Skeletal muscle tissue (tissue), 4 donors: Measurements from ENCODE around the gene USP15. TPM values are rescaled to one million over a fixed set of nuclear protein-coding genes. Genes with fewer than 3 reads are reported as not detected.

Source experiments
- H3K27ac ChIP-seq: one replicate; pipeline ENCODE4 v1.7.0; 2013; ENCODE audit warnings: mild to moderate bottlenecking, low read depth, low read length, inconsistent platforms
- H3K27me3 ChIP-seq, 3 donors: one replicate each; pipeline ENCODE4 v1.7.0; 2013; ENCODE audit warnings: low read length in 3 of 3; ENCODE audit not compliant: control insufficient read depth in 3 of 3, insufficient read depth in 3 of 3
- H3K36me3 ChIP-seq, 3 donors: one replicate each; pipeline ENCODE4 v1.7.0; 2013; ENCODE audit warnings: low read length in 3 of 3; ENCODE audit not compliant: control insufficient read depth in 3 of 3, insufficient read depth in 3 of 3
- H3K4me1 ChIP-seq, 3 donors: one replicate each; pipeline ENCODE4 v1.7.0; 2013; ENCODE audit warnings: low read length in 3 of 3, mild to moderate bottlenecking in 3 of 3; ENCODE audit not compliant: control insufficient read depth in 3 of 3, insufficient read depth in 3 of 3
- H3K4me3 ChIP-seq, 3 donors: one replicate each; pipeline ENCODE4 v1.7.0; 2013; ENCODE audit warnings: low read length in 3 of 3
- H3K9ac ChIP-seq, 3 donors: one replicate each; pipeline ENCODE4 v1.7.0; 2013; ENCODE audit warnings: low read length in 3 of 3, mild to moderate bottlenecking in 3 of 3, moderate library complexity in 2 of 3, low read depth in 1 of 3
- H3K9me3 ChIP-seq, 3 donors: one replicate each; pipeline ENCODE4 v1.7.0; 2013; ENCODE audit warnings: low read length in 3 of 3; ENCODE audit not compliant: control insufficient read depth in 3 of 3
- total RNA-seq: library from RNA; depleted of rRNA; stranded (reverse); fragments of >200 nt; gene quantifications from one replicate; pipeline ENCODE4 v1.2.3, GENCODE V29; 2014
- donor health status: Osteomylitis.

The USP15 gene
- total RNA-seq, 1 donor from 2014 or later = 38.1 TPM

GRCh38 chr12:62379026-62379722 lies 119.0 kb downstream of the USP15 start:
- Histone ChIP-seq H3K9ac (no peak overlapping the region), H3K36me3 (no peaks in the 10 kb centered on the region), H3K9me3 (no peaks in the 10 kb centered on the region), H3K27me3 (no peaks in the 10 kb centered on the region), H3K27ac (no peak overlapping the region), H3K4me3 (no peak overlapping the region), H3K4me1 (no peaks in the 10 kb centered on the region)

GRCh38 chr12:62379723-62380045 lies 119.5 kb downstream of the USP15 start:
- H3K4me1 ChIP-seq = no peaks in the 10 kb centered on the region
- H3K9ac ChIP-seq = no peak overlapping the region
- H3K27ac ChIP-seq = no peak overlapping the region
- H3K9me3 ChIP-seq = no peaks in the 10 kb centered on the region
- no peaks in the 10 kb centered on the region for H3K27me3 ChIP-seq
- no peaks in the 10 kb centered on the region for H3K36me3 ChIP-seq
- H3K4me3 ChIP-seq = no peak overlapping the region

GRCh38 chr12:62382526-62382925 lies 122.3 kb downstream of the USP15 start:
- no peak overlapping the region for H3K4me3 ChIP-seq

GRCh38 chr12:62396750-62397149 lies 136.5 kb downstream of the USP15 start:
- Histone ChIP-seq H3K4me3 (no peak overlapping the region), H3K4me1 (no peaks in the 10 kb centered on the region), H3K36me3 (peaks cover 4 to 56% (median 42%) of the 10 kb centered on the region in 3 donors), H3K27me3 (no peaks in the 10 kb centered on the region), H3K9ac (no peak overlapping the region), H3K9me3 (no peaks in the 10 kb centered on the region), H3K27ac (no peak overlapping the region)

More at GRCh38 chr12:62382526-62382925, 122.3 kb downstream of the USP15 start:
- H3K4me1 ChIP-seq = no peaks in the 10 kb centered on the region
- peaks cover 0 to 8% (median 0%) of the 10 kb centered on the region in 3 donors for H3K36me3 ChIP-seq
- no peaks in the 10 kb centered on the region for H3K9me3 ChIP-seq
- H3K27me3 ChIP-seq = no peaks in the 10 kb centered on the region
- no peak overlapping the region for H3K27ac ChIP-seq
- no peak overlapping the region for H3K9ac ChIP-seq

GRCh38 chr12:62400135-62400534 lies 139.9 kb downstream of the USP15 start:
- H3K9me3 ChIP-seq = no peaks in the 10 kb centered on the region
- no peaks in the 10 kb centered on the region for H3K4me1 ChIP-seq
- H3K4me3 ChIP-seq = no peak overlapping the region
- no peak overlapping the region for H3K27ac ChIP-seq
- H3K9ac ChIP-seq = no peak overlapping the region
- H3K36me3 ChIP-seq = peaks cover 4 to 63% (median 52%) of the 10 kb centered on the region in 3 donors
- no peaks in the 10 kb centered on the region for H3K27me3 ChIP-seq

- no peaks in the 10 kb centered on the region for H3K4me1 ChIP-seq
- H3K27me3 ChIP-seq = no peaks in the 10 kb centered on the region
- H3K9ac ChIP-seq = no peak overlapping the region
- H3K9me3 ChIP-seq = no peaks in the 10 kb centered on the region
- H3K4me3 ChIP-seq = no peak overlapping the region
- peaks cover 4 to 59% (median 48%) of the 10 kb centered on the region in 3 donors for H3K36me3 ChIP-seq
- H3K27ac ChIP-seq = no peak overlapping the region
Measured at GRCh38 chr12:62401631-62402030, 141.4 kb downstream of the USP15 start.

GRCh38 chr12:62403031-62403430 lies 142.8 kb downstream of the USP15 start:
- Histone ChIP-seq H3K9me3 (no peaks in the 10 kb centered on the region), H3K27me3 (no peaks in the 10 kb centered on the region), H3K9ac (no peak overlapping the region), H3K4me3 (no peak overlapping the region), H3K36me3 (peaks cover 4 to 49% (median 42%) of the 10 kb centered on the region in 3 donors), H3K4me1 (no peaks in the 10 kb centered on the region), H3K27ac (no peak overlapping the region)

GRCh38 chr12:62407587-62407986 lies 147.4 kb downstream of the USP15 start:
- Histone ChIP-seq H3K4me1 (no peaks in the 10 kb centered on the region), H3K36me3 (peaks cover 0 to 26% (median 22%) of the 10 kb centered on the region in 3 donors), H3K9me3 (no peaks in the 10 kb centered on the region), H3K27me3 (no peaks in the 10 kb centered on the region), H3K9ac (no peak overlapping the region), H3K4me3 (no peak overlapping the region), H3K27ac (no peak overlapping the region)

GRCh38 chr12:62409068-62409467 lies 148.9 kb downstream of the USP15 start:
- Histone ChIP-seq H3K27ac (no peak overlapping the region), H3K4me3 (no peak overlapping the region), H3K4me1 (no peaks in the 10 kb centered on the region), H3K27me3 (no peaks in the 10 kb centered on the region), H3K36me3 (peaks cover 0 to 13% (median 13%) of the 10 kb centered on the region in 3 donors), H3K9me3 (no peaks in the 10 kb centered on the region), H3K9ac (no peak overlapping the region)

GRCh38 chr12:62414180-62414579 lies 154.0 kb downstream of the USP15 start:
- Histone ChIP-seq H3K36me3 (no peaks in the 10 kb centered on the region), H3K9ac (no peak overlapping the region), H3K27ac (no peak overlapping the region), H3K27me3 (no peaks in the 10 kb centered on the region), H3K4me1 (no peaks in the 10 kb centered on the region), H3K9me3 (no peaks in the 10 kb centered on the region), H3K4me3 (no peak overlapping the region)
